Activated CD4-positive, alpha-beta T cell treated with anti-CD3 and anti-CD28 coated beads, Interleukin-2, amount 50 U/mL, for 48 hours (primary cell): ENCODE data around the gene AMZ2.
"Not testable (repeated sequence)": the region's sequence is repeated elsewhere in the genome, so short reads cannot be mapped to it uniquely, and the experiment has no call there.

Source experiments
- DNase-seq, 2 experiments: peaks; one replicate each; pipeline ENCODE4 v3.0.0-alpha.2; 2020

The AMZ2 gene

GRCh38 chr17:68253426-68253825, 5.6 kb downstream of the AMZ2 start:
- DNase-seq = not testable (repeated sequence)

GRCh38 chr17:68255151-68255550, 7.3 kb downstream of the AMZ2 start:
- no peak for DNase-seq

GRCh38 chr17:68255731-68256538, 8.1 kb downstream of the AMZ2 start:
- DNase-seq = no peak

GRCh38 chr17:68256701-68257100, 8.9 kb downstream of the AMZ2 start:
- DNase-seq = not testable (repeated sequence)

GRCh38 chr17:68257934-68258333, 10.1 kb downstream of the AMZ2 start:
- DNase-seq = no peak

GRCh38 chr17:68258890-68259647, 11.2 kb downstream of the AMZ2 start:
- peak; percentile 66 to 76 for DNase-seq

GRCh38 chr17:68259648-68259951, 11.8 kb downstream of the AMZ2 start:
- DNase-seq = not testable (repeated sequence)

GRCh38 chr17:68260051-68260762, 12.4 kb downstream of the AMZ2 start:
- no peak for DNase-seq

- not testable (repeated sequence) for DNase-seq
Observed at GRCh38 chr17:68262467-68262866, 14.6 kb downstream of the AMZ2 start.

GRCh38 chr17:68263101-68263681, 15.3 kb downstream of the AMZ2 start:
- not testable (repeated sequence) for DNase-seq

- not testable (repeated sequence) for DNase-seq
Observed at GRCh38 chr17:68265833-68266232, 18.0 kb downstream of the AMZ2 start.

GRCh38 chr17:68273722-68274121, 25.9 kb downstream of the AMZ2 start:
- no peak for DNase-seq

- DNase-seq = not testable (repeated sequence)
Observed at GRCh38 chr17:68276339-68276738, 28.5 kb downstream of the AMZ2 start.

- no peak for DNase-seq
Observed at GRCh38 chr17:68277807-68278206, 30.0 kb downstream of the AMZ2 start.

- DNase-seq = not testable (repeated sequence)
Observed at GRCh38 chr17:68281965-68282364, 34.1 kb downstream of the AMZ2 start.

GRCh38 chr17:68288375-68288774, 40.5 kb downstream of the AMZ2 start:
- no peak for DNase-seq

- peak in 1 of 2 experiments; percentile 35 for DNase-seq
Observed at GRCh38 chr17:68288804-68289203, 41.0 kb downstream of the AMZ2 start.

- DNase-seq = no peak
Observed at GRCh38 chr17:68289473-68289872, 41.6 kb downstream of the AMZ2 start.

GRCh38 chr17:68289936-68290267, 42.1 kb downstream of the AMZ2 start:
- no peak for DNase-seq

- peak; percentile 58 to 69 for DNase-seq
Observed at GRCh38 chr17:68290268-68290954, 42.6 kb downstream of the AMZ2 start.

- DNase-seq = peak; percentile 80
Observed at GRCh38 chr17:68290955-68291835, 43.4 kb downstream of the AMZ2 start, which contains the start of the genes ARSG and SLC16A6. ARSG (plus strand) TSS chr17:68291495; CDS start chr17:68307494, 15,999 bp downstream. SLC16A6 (minus strand) TSS chr17:68291127; CDS start chr17:68278320, 12,807 bp downstream.
